H1 (cell line): ENCODE results near the gene AMPH. TPM values are rescaled to one million over a fixed set of nuclear protein-coding genes. Genes with fewer than 3 reads are reported as not detected.

ENCODE experiments used
- CTCF ChIA-PET: fragments of 300-600 bp; sonication (Branson Sonifier 250); formaldehyde crosslinking; loops from one replicate; lab custom pipeline; 2021; ENCODE audit not compliant: partially characterized antibody; lab: Charles Lee
- POLR2A ChIA-PET: fragments of 300-600 bp; sonication (Branson Sonifier 250); formaldehyde crosslinking; loops from one replicate; lab custom pipeline; 2021; ENCODE audit warnings: inconsistent platforms; ENCODE audit not compliant: partially characterized antibody; lab: Charles Lee
- DNase-seq, 2 experiments: peaks; one replicate each; pipeline versions ENCODE4 v3.0.0 to v3.0.0-alpha.2; 2010 to 2022; ENCODE audit warnings: low spot score in 2 of 2, low read depth in 1 of 2, mixed read lengths in 1 of 2
- FAIRE-seq: peaks from 2 replicates; lab custom pipeline; 2011; peaks lifted over from hg19 to GRCh38; lab: Jason Lieb, UNC
- H2AFZ ChIP-seq: 2 replicates; pipeline ENCODE4 v1.8.1; 2012; ENCODE audit warnings: low read length, inconsistent platforms
- H2AK5ac ChIP-seq: 2 replicates; pipeline ENCODE4 v1.6.1; 2013; ENCODE audit warnings: low read depth, low read length
- H2BK120ac ChIP-seq: replicated peaks from 2 replicates; pipeline ENCODE3; 2013; ENCODE audit warnings: low read depth, low read length, inconsistent platforms
- H2BK12ac ChIP-seq: 2 replicates; pipeline ENCODE4 v1.6.1; 2013; ENCODE audit warnings: low read depth, low read length
- H2BK15ac ChIP-seq: 2 replicates; pipeline ENCODE4 v1.6.1; 2013; ENCODE audit warnings: low read length
- H2BK20ac ChIP-seq: 2 replicates; pipeline ENCODE4 v1.6.1; 2013; ENCODE audit warnings: low read length
- H2BK5ac ChIP-seq: 2 replicates; pipeline ENCODE4 v1.6.1; 2013; ENCODE audit warnings: low read depth, low read length
- H3K14ac ChIP-seq: 2 replicates; pipeline ENCODE4 v1.6.1; 2013; ENCODE audit warnings: inconsistent platforms; ENCODE audit not compliant: insufficient read length
- H3K18ac ChIP-seq: 2 replicates; pipeline ENCODE4 v1.6.1; 2013; ENCODE audit warnings: low read length; ENCODE audit errors: extremely low read depth
- H3K23ac ChIP-seq: 2 replicates; pipeline ENCODE4 v1.6.1; 2013; ENCODE audit warnings: inconsistent platforms; ENCODE audit not compliant: insufficient read length
- H3K23me2 ChIP-seq: 2 replicates; pipeline ENCODE4 v1.6.1; 2013; ENCODE audit warnings: low read depth, low read length
- H3K27ac ChIP-seq: 2 replicates; pipeline ENCODE4 v1.6.1; 2011; ENCODE audit warnings: low read depth, low read length, inconsistent platforms
- H3K27me3 ChIP-seq, 4 experiments: replicated peaks in 1 of 4; 1 replicate in 1 of 4; 2 replicates in 3 of 4; pipeline versions ENCODE4 v1.6.1 to v1.8.1; 2011 to 2013; ENCODE audit warnings: low read length in 3 of 4, mild to moderate bottlenecking in 3 of 4, inconsistent platforms in 2 of 4, mixed read lengths in 2 of 4, moderate library complexity in 1 of 4; ENCODE audit not compliant: control insufficient read depth in 3 of 4, insufficient read depth in 3 of 4; ENCODE audit errors: extremely low read depth in 1 of 4
- H3K36me3 ChIP-seq, 4 experiments: 2 replicates each; pipeline versions ENCODE4 v1.6.1 to v1.8.1; 2011 to 2013; ENCODE audit warnings: mild to moderate bottlenecking in 4 of 4, low read length in 3 of 4, moderate library complexity in 2 of 4, control low read depth in 1 of 4, inconsistent platforms in 1 of 4; ENCODE audit not compliant: insufficient read depth in 4 of 4, control insufficient read depth in 2 of 4
- H3K4ac ChIP-seq: replicated peaks from 2 replicates; pipeline ENCODE3; 2013; ENCODE audit warnings: low read length, low read depth, mixed read lengths, inconsistent platforms; ENCODE audit not compliant: insufficient read length
- H3K4me1 ChIP-seq, 4 experiments: replicated peaks in 1 of 4; 1 replicate in 1 of 4; 2 replicates in 3 of 4; pipeline versions ENCODE4 v1.6.1 to v1.8.1; 2011 to 2013; ENCODE audit warnings: low read length in 3 of 4, inconsistent platforms in 2 of 4, mixed read lengths in 1 of 4; ENCODE audit not compliant: insufficient read depth in 4 of 4, control insufficient read depth in 3 of 4
- H3K4me2 ChIP-seq, 2 experiments: 2 replicates each; pipeline versions ENCODE4 v1.6.1 to v1.8.1; 2011 to 2013; ENCODE audit warnings: low read depth in 2 of 2, low read length in 2 of 2, control low read depth in 1 of 2, inconsistent platforms in 1 of 2, mild to moderate bottlenecking in 1 of 2; ENCODE audit not compliant: insufficient read depth in 1 of 2
- H3K4me3 ChIP-seq, 4 experiments: fragments of 200-600, 300-600 bp in 1 of 4; sonication (generic), shearing (Covaris generic), sonication (Bioruptor Twin) in 1 of 4; 2 replicates each; pipeline versions ENCODE4 v1.5.1 to v1.8.1; 2011 to 2016; ENCODE audit warnings: low read length in 4 of 4, low read depth in 3 of 4, control low read depth in 2 of 4, inconsistent platforms in 2 of 4, mild to moderate bottlenecking in 2 of 4, mixed read lengths in 1 of 4, moderate library complexity in 1 of 4; ENCODE audit not compliant: insufficient read depth in 2 of 4; ENCODE audit errors: extremely low read depth in 1 of 4
- H3K56ac ChIP-seq: replicated peaks from 2 replicates; pipeline ENCODE3; 2013; ENCODE audit warnings: low read depth, mild to moderate bottlenecking, mixed read lengths, low read length, inconsistent platforms; ENCODE audit not compliant: insufficient read length
- H3K79me1 ChIP-seq: 2 replicates; pipeline ENCODE4 v1.6.1; 2013; ENCODE audit warnings: low read depth, low read length, control low read depth
- H3K79me2 ChIP-seq, 2 experiments: 2 replicates each; pipeline versions ENCODE4 v1.6.1 to v1.8.1; 2012 to 2013; ENCODE audit warnings: low read length in 2 of 2, mild to moderate bottlenecking in 2 of 2, inconsistent platforms in 1 of 2; ENCODE audit not compliant: insufficient read depth in 2 of 2, control insufficient read depth in 1 of 2
- H3K9ac ChIP-seq, 4 experiments: replicated peaks in 1 of 4; 1 replicate in 1 of 4; 2 replicates in 3 of 4; pipeline versions ENCODE4 v1.6.1 to v1.8.1; 2011 to 2013; ENCODE audit warnings: low read depth in 3 of 4, low read length in 3 of 4, control low read depth in 2 of 4, mild to moderate bottlenecking in 2 of 4, moderate library complexity in 2 of 4, inconsistent platforms in 1 of 4; ENCODE audit errors: extremely low read depth in 1 of 4
- H3K9me3 ChIP-seq, 2 experiments: 2 replicates each; pipeline versions ENCODE4 v1.6.1 to v1.8.1; 2012 to 2013; ENCODE audit warnings: mild to moderate bottlenecking in 2 of 2, moderate library complexity in 2 of 2, control low read depth in 1 of 2, inconsistent platforms in 1 of 2, low read depth in 1 of 2, low read length in 1 of 2, mixed read lengths in 1 of 2; ENCODE audit not compliant: insufficient read depth in 2 of 2
- H4K20me1 ChIP-seq, 2 experiments: replicated peaks in 1 of 2; 2 replicates each; pipeline versions ENCODE3 to v1.8.1; 2011 to 2013; ENCODE audit warnings: inconsistent platforms in 2 of 2, low read length in 2 of 2, mild to moderate bottlenecking in 1 of 2; ENCODE audit not compliant: insufficient read depth in 2 of 2, control insufficient read depth in 1 of 2
- H4K5ac ChIP-seq: 2 replicates; pipeline ENCODE4 v1.6.1; 2013; ENCODE audit warnings: low read length, low read depth, mixed read lengths, inconsistent platforms; ENCODE audit not compliant: insufficient read length
- H4K8ac ChIP-seq: 2 replicates; pipeline ENCODE4 v1.8.0; 2013; ENCODE audit warnings: mild to moderate bottlenecking, moderate library complexity, low read length, inconsistent platforms; ENCODE audit not compliant: insufficient read depth; ENCODE audit errors: extremely low read depth
- H4K91ac ChIP-seq: replicated peaks from 2 replicates; pipeline ENCODE3; 2013; ENCODE audit warnings: low read length, mixed read lengths, inconsistent platforms; ENCODE audit not compliant: insufficient read length
- BRCA1 ChIP-seq: IDR thresholded peaks from 2 replicates; pipeline ENCODE4 v1.6.1; 2012; ENCODE audit warnings: low read depth, low read length, improper control_type of control experiment
- CTCF ChIP-seq, 3 experiments: IDR thresholded peaks; 1 replicate in 2 of 3; 2 replicates in 1 of 3; pipeline versions ENCODE4 v1.5.1 to v1.6.1; 2011; ENCODE audit warnings: low read length in 3 of 3, mild to moderate bottlenecking in 3 of 3, inconsistent platforms in 2 of 3, low read depth in 1 of 3, moderate library complexity in 1 of 3; ENCODE audit not compliant: insufficient read depth in 1 of 3; ENCODE audit errors: control extremely low read depth in 1 of 3
- MAFK ChIP-seq: IDR thresholded peaks from 2 replicates; pipeline ENCODE4 v1.6.1; 2012; ENCODE audit warnings: low read depth, mild to moderate bottlenecking, improper control_type of control experiment, low read length
- WGBS, 2 experiments: shearing (Covaris generic) in 1 of 2; methylation state at CpG; one replicate each; pipeline versions ENCODE4 v1.1.6 to v1.1.7; 2013 to 2015; ENCODE audit warnings: low lambda C conversion rate in 2 of 2, mixed read lengths in 2 of 2, inconsistent platforms in 1 of 2, low coverage in 1 of 2, missing lambda C conversion rate in 1 of 2; ENCODE audit not compliant: insufficient replicate concordance in 2 of 2, insufficient coverage in 1 of 2, insufficient read length in 1 of 2; ENCODE audit errors: extremely low coverage in 1 of 2, missing lambda C conversion rate in 1 of 2; 5-methylcytosine and 5-hydroxymethylcytosine counted together
- polyA plus RNA-seq, 7 experiments: library from polyadenylated mRNA; depleted of rRNA in 3 of 7; stranded (reverse) in 5 of 7; unstranded in 2 of 7; fragments of >200 nt in 5 of 7; fragments of 200-250 nt in 2 of 7; gene quantifications; 1 replicate in 5 of 7; 2 replicates in 1 of 7; 4 replicates in 1 of 7; pipeline versions ENCODE4 v1.2.1 to v1.2.3, GENCODE V29; 2011 to 2013; ENCODE audit warnings: missing spikeins in 2 of 7, mixed read lengths in 2 of 7
- total RNA-seq: library from RNA; stranded (reverse); fragmentation: NEBNext Ultra II Directional; extraction: Animal tissue kit (Norgen Biotek cat#: 25700); gene quantifications from 2 replicates; pipeline ENCODE4 v1.2.1, GENCODE V29; 2021

The AMPH gene
- total and polyA plus RNA-seq, 2 of the 8 experiments (the other 6 are each of a cell fraction or from before 2014, with no cell fraction given): 7.3 to 12.2 TPM

DNA sequence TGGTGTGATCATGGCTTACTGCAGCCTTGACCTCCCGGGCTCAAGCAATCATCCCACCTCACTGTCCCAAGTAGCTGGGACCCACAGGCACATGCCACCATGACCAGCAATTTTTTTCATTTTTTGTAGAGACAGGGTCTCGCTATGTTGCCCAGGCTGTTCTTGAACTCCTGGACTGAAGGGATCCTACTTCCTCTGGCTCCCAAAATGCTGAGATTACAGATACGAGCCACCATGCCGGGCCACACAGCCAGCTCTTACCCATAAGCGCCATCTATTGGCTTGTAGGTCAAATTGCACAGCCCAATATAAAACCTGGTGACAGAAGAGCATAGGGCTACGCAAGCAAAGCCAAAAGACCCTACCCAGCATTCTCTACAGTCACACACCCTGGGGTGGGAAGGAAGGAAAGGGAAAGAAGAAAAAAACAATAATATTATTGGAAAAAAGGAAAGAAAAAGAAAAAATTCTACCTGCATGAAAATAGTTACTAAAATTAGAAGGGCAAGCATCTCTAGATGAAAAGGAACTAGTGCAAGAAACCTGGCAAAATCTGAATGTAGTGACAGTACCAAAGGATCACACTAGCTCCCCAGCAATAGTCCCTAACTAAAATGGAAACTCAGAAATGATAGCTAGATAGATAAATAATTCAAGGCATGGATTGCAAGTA is 29.4 kb upstream of the AMPH start:
- Histone ChIP-seq H3K79me2 (no peaks in the 10 kb centered on the region), H4K91ac (no peak overlapping the region), H3K9me3 (no peaks in the 10 kb centered on the region), H3K4me2 (no peak overlapping the region), H2BK20ac (no peak overlapping the region), H2BK5ac (no peak overlapping the region), H4K20me1 (no peaks in the 10 kb centered on the region), H3K4ac (no peak overlapping the region), H3K56ac (no peak overlapping the region), H3K18ac (no peak overlapping the region), H3K27ac (no peak overlapping the region), H3K23me2 (no peaks in the 10 kb centered on the region), H3K4me1 (no peaks in the 10 kb centered on the region), H2BK15ac (no peak overlapping the region), H2BK120ac (no peak overlapping the region), H2AFZ (no peak overlapping the region), H3K9ac (no peak overlapping the region), H3K14ac (no peak overlapping the region), H4K8ac (no peak overlapping the region), H3K27me3 (no peaks in the 10 kb centered on the region), H4K5ac (no peak overlapping the region), H3K36me3 (no peaks in the 10 kb centered on the region), H2AK5ac (no peak overlapping the region), H3K23ac (no peak overlapping the region), H2BK12ac (no peak overlapping the region), H3K79me1 (no peaks in the 10 kb centered on the region), H3K4me3 (no peak overlapping the region)
- ChIA-PET CTCF (interaction anchor here (0.6 to 3.5 kb wide), 45 partner anchors 8 to 1905 kb away, joined by 3 to 48 read pairs (median 4); no protein-coding TSS in a partner anchor), POLR2A (interaction anchor here (1.0 kb wide), 1 partner anchor 12 kb away, joined by 3 read pairs; no protein-coding TSS in a partner anchor)
- DNase-seq: no peak
- no peak for FAIRE-seq
- WGBS, 2 experiments: 44% methylated on average over 6 of the region's 6 CpGs; no CpG with 5 or more reads in 1 of the 2 experiments
- TF ChIP-seq CTCF (IDR thresholded peaks at IDR 0.05; ENCODE audit: control extremely low read depth in 1 of 3, insufficient read depth in 1 of 3, low read depth in 1 of 3, low read length in 3 of 3): peak; percentile 52 to 93 (median 80)
- TF ChIP-seq BRCA1: no peak
- TF ChIP-seq MAFK: peak; percentile 39; the same call in 1 of the 2 replicates
